ENCODE measurements around the gene ATP5F1C. TPM values are rescaled to one million over a fixed set of nuclear protein-coding genes. Genes with fewer than 3 reads are reported as not detected.
"Not testable (repeated sequence)": the region's sequence is repeated elsewhere in the genome, so short reads cannot be mapped to it uniquely, and the experiment has no call there.

The ATP5F1C gene
- 354 TPM for polyA plus RNA-seq (2013, experiment 1 of 2)
- polyA plus RNA-seq (2013, experiment 2 of 2): 363 TPM

DNA sequence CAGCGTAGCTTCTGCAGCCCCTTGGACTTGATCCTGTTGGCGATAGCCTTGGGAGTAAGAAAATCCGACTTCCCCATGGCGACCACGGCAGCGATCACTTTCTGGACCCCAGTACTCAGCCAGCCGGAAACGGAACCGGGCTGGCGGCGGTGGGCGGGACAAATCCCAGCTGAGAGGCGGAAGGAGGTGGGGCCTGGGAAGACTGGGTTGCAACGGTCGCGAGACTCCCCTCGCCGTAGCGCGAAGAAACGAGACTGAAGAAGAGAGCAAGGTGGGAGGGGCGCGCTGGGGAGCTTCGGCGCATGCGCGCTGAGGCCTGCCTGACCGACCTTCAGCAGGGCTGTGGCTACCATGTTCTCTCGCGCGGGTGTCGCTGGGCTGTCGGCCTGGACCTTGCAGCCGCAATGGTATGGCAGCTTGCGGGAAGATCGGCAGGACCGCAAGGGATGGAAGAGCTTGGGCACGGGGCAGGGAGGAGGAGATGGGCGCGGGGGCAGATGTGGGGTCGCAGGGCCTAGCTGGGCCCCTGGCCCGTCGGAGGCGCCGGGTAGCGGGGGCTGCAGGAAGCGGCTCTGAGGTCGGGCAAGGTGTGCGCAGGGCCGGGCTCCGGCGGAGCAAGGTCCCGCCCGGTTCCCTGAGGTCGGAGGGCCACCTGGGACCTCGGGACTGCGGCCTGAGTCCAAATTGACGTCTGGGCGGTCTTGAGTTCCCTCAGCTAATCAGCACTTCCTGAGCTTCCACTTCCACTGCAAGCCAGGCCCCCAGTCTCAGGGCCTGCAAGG, at the start of gene ATP5F1C, which contains the start of gene KIN:
ATP5F1C (plus strand) TSS at position 321 of the 782 bp plus-strand sequence; CDS start at position 352, 31 bp downstream.
KIN (minus strand) TSS at position 137 of the 782 bp plus-strand sequence; CDS start at position 77, 60 bp downstream.
- H3K27ac ChIP-seq (replicated peaks; ENCODE audit: low read length): no peak within 1 kb of the TSS
- peak within 1 kb of the TSS; percentile 47 for H2BK5ac ChIP-seq (ENCODE audit: low read length)
- peak within 1 kb of the TSS; percentile 95 for H3K18ac ChIP-seq (ENCODE audit: low read length)
- no peak within 1 kb of the TSS for H4K8ac ChIP-seq (ENCODE audit: low read depth, low read length)
- no peak within 1 kb of the TSS for H2BK120ac ChIP-seq (ENCODE audit: low read depth, low read length)
- H2AK5ac ChIP-seq (ENCODE audit: low read depth, low read length): peak within 1 kb of the TSS; percentile 34
- H3K4ac ChIP-seq (ENCODE audit: low read length): no peak within 1 kb of the TSS
- peak within 1 kb of the TSS; percentile 96 for H3K4me3 ChIP-seq (ENCODE audit: low read length in 2 of 2)
- no peaks in the 10 kb centered on the region for H3K9me3 ChIP-seq (replicated peaks in 1 of 2; ENCODE audit: control insufficient read depth in 2 of 2, insufficient read depth in 1 of 2, low read depth in 1 of 2, low read length in 2 of 2)
- WGBS, 2 donors (ENCODE audit: extremely low coverage in 2 of 2, insufficient read length in 2 of 2, insufficient replicate concordance in 1 of 2): no CpG with 5 or more reads among the region's 59 CpGs
- peak within 1 kb of the TSS; percentile 11 for H3K14ac ChIP-seq (ENCODE audit: low read length)
- peak within 1 kb of the TSS; percentile 98 for H3K9ac ChIP-seq (ENCODE audit: low read depth, low read length, poor library complexity)
- no peak within 1 kb of the TSS for H4K91ac ChIP-seq (ENCODE audit: low read depth, low read length, poor library complexity)
- DNase-seq (ENCODE audit: low spot score): peak; percentile 95
- peak within 1 kb of the TSS; percentile 61 for H3K4me2 ChIP-seq (ENCODE audit: insufficient read depth, low read length, poor library complexity, severe bottlenecking)
- H2AFZ ChIP-seq (ENCODE audit: low read length): peak within 1 kb of the TSS; percentile 92
- peaks cover 4 to 10% of the 10 kb centered on the region in 2 donors for H3K4me1 ChIP-seq (ENCODE audit: control insufficient read depth in 2 of 2, insufficient read depth in 1 of 2, low read depth in 1 of 2, low read length in 2 of 2)
- H3K79me1 ChIP-seq (ENCODE audit: low read depth, low read length): peaks cover 8% of the 10 kb centered on the region
- no peak within 1 kb of the TSS for H2BK12ac ChIP-seq (ENCODE audit: low read length)
- H2BK15ac ChIP-seq (ENCODE audit: low read length): no peak within 1 kb of the TSS
- no peaks in the 10 kb centered on the region for H3K27me3 ChIP-seq (ENCODE audit: control insufficient read depth in 3 of 3, insufficient read depth in 3 of 3, low read depth in 1 of 3, low read length in 3 of 3)
- peak within 1 kb of the TSS; percentile 94 for H3K23ac ChIP-seq (ENCODE audit: low read depth, low read length, poor library complexity)
- peaks cover 2 to 48% of the 10 kb centered on the region in 2 donors for H3K36me3 ChIP-seq (replicated peaks in 1 of 2; ENCODE audit: control insufficient read depth in 2 of 2, insufficient read depth in 2 of 2, low read length in 2 of 2)

DNA sequence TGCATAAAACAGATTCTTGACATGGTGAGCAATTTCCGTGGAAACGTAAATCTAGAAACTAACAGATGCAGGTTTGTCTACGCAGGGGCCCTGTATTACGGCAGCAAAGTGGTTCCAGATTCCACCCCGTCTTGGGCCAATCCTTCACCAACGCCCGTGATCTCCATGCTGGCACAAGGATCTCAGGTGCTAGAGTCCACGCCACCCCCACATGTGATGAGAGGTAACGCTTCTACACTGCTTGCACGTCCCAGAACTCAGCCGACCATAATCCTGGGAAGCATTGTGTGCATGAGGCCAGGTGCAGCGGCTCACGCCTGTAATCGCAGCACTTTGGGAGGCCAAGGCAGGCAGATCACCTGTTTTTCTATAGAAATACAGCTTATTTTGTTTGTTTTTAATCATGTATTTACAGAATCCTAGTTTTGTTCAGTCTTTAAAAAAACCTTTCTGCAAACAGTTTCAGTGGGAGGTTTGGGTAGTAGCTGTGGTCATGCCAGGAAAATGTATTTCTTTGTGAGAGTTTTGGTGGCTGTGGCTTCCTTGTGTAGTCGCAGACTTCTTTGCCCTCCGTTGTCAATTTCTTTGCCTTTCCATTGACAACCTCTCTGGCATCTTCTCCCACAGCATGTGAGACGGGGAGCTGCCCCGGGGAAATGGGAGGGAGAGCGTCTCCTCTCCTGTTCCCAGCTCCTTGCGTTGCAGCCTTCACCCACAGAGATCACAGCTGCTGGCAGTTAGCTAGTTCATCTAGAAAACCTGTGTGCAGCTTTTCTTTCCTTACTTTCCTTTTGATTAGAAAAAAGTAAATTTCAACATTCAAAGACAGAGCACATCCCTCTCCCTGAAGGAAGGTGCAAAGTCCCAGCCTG, 49.2 kb upstream of the ATP5F1C start:
- H3K4me3 ChIP-seq (ENCODE audit: low read length in 2 of 2): no peak overlapping the region
- H3K4me1 ChIP-seq (ENCODE audit: control insufficient read depth in 2 of 2, insufficient read depth in 1 of 2, low read depth in 1 of 2, low read length in 2 of 2): peaks cover 0 to 3% of the 10 kb centered on the region in 2 donors
- peak overlapping the region; percentile 11 for H3K18ac ChIP-seq (ENCODE audit: low read length)
- H2BK15ac ChIP-seq (ENCODE audit: low read length): no peak overlapping the region
- H2BK12ac ChIP-seq (ENCODE audit: low read length): no peak overlapping the region
- H2BK5ac ChIP-seq (ENCODE audit: low read length): no peak overlapping the region
- no peak for DNase-seq (ENCODE audit: low spot score)
- H3K23ac ChIP-seq (ENCODE audit: low read depth, low read length, poor library complexity): peak overlapping the region; percentile 4
- H3K36me3 ChIP-seq (replicated peaks in 1 of 2; ENCODE audit: control insufficient read depth in 2 of 2, insufficient read depth in 2 of 2, low read length in 2 of 2): no peaks in the 10 kb centered on the region
- H3K27me3 ChIP-seq (ENCODE audit: control insufficient read depth in 3 of 3, insufficient read depth in 3 of 3, low read depth in 1 of 3, low read length in 3 of 3): no peaks in the 10 kb centered on the region
- H3K4me2 ChIP-seq (ENCODE audit: insufficient read depth, low read length, poor library complexity, severe bottlenecking): no peak overlapping the region
- H4K91ac ChIP-seq (ENCODE audit: low read depth, low read length, poor library complexity): no peak overlapping the region
- H3K9me3 ChIP-seq (replicated peaks in 1 of 2; ENCODE audit: control insufficient read depth in 2 of 2, insufficient read depth in 1 of 2, low read depth in 1 of 2, low read length in 2 of 2): no peaks in the 10 kb centered on the region
- no CpG with 5 or more reads among the region's 20 CpGs for WGBS, 2 donors (ENCODE audit: extremely low coverage in 2 of 2, insufficient read length in 2 of 2, insufficient replicate concordance in 1 of 2)
- no peak overlapping the region for H4K8ac ChIP-seq (ENCODE audit: low read depth, low read length)
- no peak overlapping the region for H3K4ac ChIP-seq (ENCODE audit: low read length)
- no peak overlapping the region for H3K27ac ChIP-seq (replicated peaks; ENCODE audit: low read length)
- no peak overlapping the region for H2BK120ac ChIP-seq (ENCODE audit: low read depth, low read length)
- H3K14ac ChIP-seq (ENCODE audit: low read length): no peak overlapping the region
- peak overlapping the region; percentile 58 for H2AFZ ChIP-seq (ENCODE audit: low read length)
- no peak overlapping the region for H3K9ac ChIP-seq (ENCODE audit: low read depth, low read length, poor library complexity)
- no peak overlapping the region for H2AK5ac ChIP-seq (ENCODE audit: low read depth, low read length)
- no peaks in the 10 kb centered on the region for H3K79me1 ChIP-seq (ENCODE audit: low read depth, low read length)

DNA sequence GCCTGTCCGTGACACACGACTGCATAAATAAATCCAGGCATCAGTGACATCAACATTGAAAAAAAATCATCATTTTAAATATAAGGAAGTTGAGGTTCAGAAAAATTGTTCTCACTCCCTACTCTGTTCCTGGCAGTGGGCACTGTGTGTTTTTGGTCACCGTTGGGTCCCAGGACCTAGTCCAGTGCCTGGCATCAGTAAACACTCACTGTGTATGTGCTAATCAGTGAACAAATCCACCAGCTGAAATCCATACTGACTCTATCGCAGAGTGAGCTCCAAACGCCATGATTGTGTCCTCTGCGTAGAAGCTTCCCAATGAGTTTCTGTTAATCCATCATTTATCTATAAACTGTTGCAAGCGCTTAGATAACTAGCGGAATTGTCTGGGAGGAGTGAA, 43.7 kb upstream of the ATP5F1C start:
- Histone ChIP-seq H3K4me3 (ENCODE audit: low read length in 2 of 2) (no peak overlapping the region), H4K91ac (ENCODE audit: low read depth, low read length, poor library complexity) (no peak overlapping the region), H3K4me1 (ENCODE audit: control insufficient read depth in 2 of 2, insufficient read depth in 1 of 2, low read depth in 1 of 2, low read length in 2 of 2) (no peaks in the 10 kb centered on the region), H3K27me3 (ENCODE audit: control insufficient read depth in 3 of 3, insufficient read depth in 3 of 3, low read depth in 1 of 3, low read length in 3 of 3) (no peaks in the 10 kb centered on the region), H3K4ac (ENCODE audit: low read length) (no peak overlapping the region), H2BK120ac (ENCODE audit: low read depth, low read length) (no peak overlapping the region), H3K4me2 (ENCODE audit: insufficient read depth, low read length, poor library complexity, severe bottlenecking) (no peak overlapping the region), H3K27ac (replicated peaks; ENCODE audit: low read length) (no peak overlapping the region), H3K9me3 (replicated peaks in 1 of 2; ENCODE audit: control insufficient read depth in 2 of 2, insufficient read depth in 1 of 2, low read depth in 1 of 2, low read length in 2 of 2) (no peaks in the 10 kb centered on the region), H2AK5ac (ENCODE audit: low read depth, low read length) (no peak overlapping the region), H3K18ac (ENCODE audit: low read length) (no peak overlapping the region), H2BK5ac (ENCODE audit: low read length) (no peak overlapping the region), H2BK15ac (ENCODE audit: low read length) (no peak overlapping the region), H3K79me1 (ENCODE audit: low read depth, low read length) (no peaks in the 10 kb centered on the region), H2AFZ (ENCODE audit: low read length) (no peak overlapping the region), H3K14ac (ENCODE audit: low read length) (no peak overlapping the region), H2BK12ac (ENCODE audit: low read length) (no peak overlapping the region), H3K36me3 (replicated peaks in 1 of 2; ENCODE audit: control insufficient read depth in 2 of 2, insufficient read depth in 2 of 2, low read length in 2 of 2) (no peaks in the 10 kb centered on the region), H3K9ac (ENCODE audit: low read depth, low read length, poor library complexity) (no peak overlapping the region), H3K23ac (ENCODE audit: low read depth, low read length, poor library complexity) (no peak overlapping the region), H4K8ac (ENCODE audit: low read depth, low read length) (no peak overlapping the region)
- WGBS, 2 donors (ENCODE audit: extremely low coverage in 2 of 2, insufficient read length in 2 of 2, insufficient replicate concordance in 1 of 2): no CpG with 5 or more reads among the region's 8 CpGs
- DNase-seq (ENCODE audit: low spot score): no peak

DNA sequence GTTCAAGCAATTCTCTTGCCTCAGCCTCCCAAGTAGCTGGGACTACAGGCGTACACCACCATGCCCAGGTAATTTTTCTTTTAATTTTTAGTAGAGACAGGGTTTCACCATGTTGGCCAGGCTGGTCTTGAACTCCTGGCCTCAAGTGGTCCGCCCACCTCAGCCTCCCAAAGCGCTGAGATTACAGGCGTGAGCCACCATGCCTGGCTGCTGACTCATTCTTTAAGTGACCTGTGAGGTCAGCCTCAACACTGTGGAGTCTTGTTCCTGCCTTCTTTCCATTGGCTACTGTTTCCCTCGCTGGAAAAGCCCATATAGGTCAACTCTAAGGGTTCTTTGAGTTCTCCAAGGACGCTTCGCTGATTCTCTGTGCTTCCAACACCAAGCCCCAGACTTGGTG, 39.3 kb upstream of the ATP5F1C start:
- H2AK5ac ChIP-seq (ENCODE audit: low read depth, low read length); DNase-seq (ENCODE audit: low spot score); H2BK15ac ChIP-seq (ENCODE audit: low read length); H4K8ac ChIP-seq (ENCODE audit: low read depth, low read length); H4K91ac ChIP-seq (ENCODE audit: low read depth, low read length, poor library complexity); H3K23ac ChIP-seq (ENCODE audit: low read depth, low read length, poor library complexity); H3K79me1 ChIP-seq (ENCODE audit: low read depth, low read length); H2BK5ac ChIP-seq (ENCODE audit: low read length); H3K27me3 ChIP-seq (ENCODE audit: control insufficient read depth in 3 of 3, insufficient read depth in 3 of 3, low read depth in 1 of 3, low read length in 3 of 3); H2BK120ac ChIP-seq (ENCODE audit: low read depth, low read length); H3K9ac ChIP-seq (ENCODE audit: low read depth, low read length, poor library complexity); H3K9me3 ChIP-seq (replicated peaks in 1 of 2; ENCODE audit: control insufficient read depth in 2 of 2, insufficient read depth in 1 of 2, low read depth in 1 of 2, low read length in 2 of 2); H2BK12ac ChIP-seq (ENCODE audit: low read length); H3K4ac ChIP-seq (ENCODE audit: low read length); H3K14ac ChIP-seq (ENCODE audit: low read length); H3K4me1 ChIP-seq (ENCODE audit: control insufficient read depth in 2 of 2, insufficient read depth in 1 of 2, low read depth in 1 of 2, low read length in 2 of 2); H3K27ac ChIP-seq (replicated peaks; ENCODE audit: low read length); H3K18ac ChIP-seq (ENCODE audit: low read length); H3K4me3 ChIP-seq (ENCODE audit: low read length in 2 of 2); H2AFZ ChIP-seq (ENCODE audit: low read length); H3K4me2 ChIP-seq (ENCODE audit: insufficient read depth, low read length, poor library complexity, severe bottlenecking): not testable (repeated sequence)
- peaks cover 7 to 29% of the 10 kb centered on the region in 2 donors for H3K36me3 ChIP-seq (replicated peaks in 1 of 2; ENCODE audit: control insufficient read depth in 2 of 2, insufficient read depth in 2 of 2, low read length in 2 of 2)
- WGBS, 2 donors (ENCODE audit: extremely low coverage in 2 of 2, insufficient read length in 2 of 2, insufficient replicate concordance in 1 of 2): no CpG with 5 or more reads among the region's 7 CpGs

Data from neuronal stem cell (in vitro differentiated cells).